ENCODE data around the gene LETM1. TPM values are rescaled to one million over a fixed set of nuclear protein-coding genes. Genes with fewer than 3 reads are reported as not detected.

LETM1 gene
- total and polyA plus RNA-seq, 4 donors = 6.8 to 25.6 (median 18.9) TPM

- Histone ChIP-seq H3K27ac (ENCODE audit: low read depth in 1 of 2, low read length in 2 of 2) (no peak overlapping the region), H3K9me3 (ENCODE audit: control insufficient read depth, low read length) (no peaks in the 10 kb centered on the region), H3K4me1 (ENCODE audit: control insufficient read depth in 1 of 2, insufficient read depth in 2 of 2, low read length in 2 of 2) (no peaks in the 10 kb centered on the region), H3K36me3 (ENCODE audit: control insufficient read depth in 1 of 2, insufficient read depth in 2 of 2, low read length in 1 of 2) (no peaks in the 10 kb centered on the region), H3K27me3 (ENCODE audit: control insufficient read depth in 1 of 2, insufficient read depth in 2 of 2, low read length in 1 of 2) (no peaks in the 10 kb centered on the region), H3K4me3 (ENCODE audit: low read length in 2 of 2) (peak overlapping the region; percentile 23 to 30)
- WGBS, 2 donors = 1% methylated on average over 82 to 101 of the region's 101 CpGs
- DNase-seq (no peak), ATAC-seq (ENCODE audit: low FRiP score) (no peak)
- intact Hi-C loops (cut with DNase I) = no loop called here
These were observed 61.8 kb downstream of the LETM1 start for GRCh38 chr4:1793940-1794808.

- Histone ChIP-seq H3K27me3 (ENCODE audit: control insufficient read depth in 1 of 2, insufficient read depth in 2 of 2, low read length in 1 of 2) (no peaks in the 10 kb centered on the region), H3K4me1 (ENCODE audit: control insufficient read depth in 1 of 2, insufficient read depth in 2 of 2, low read length in 2 of 2) (no peaks in the 10 kb centered on the region), H3K4me3 (ENCODE audit: low read length in 2 of 2) (peak overlapping the region; percentile 23 to 30), H3K36me3 (ENCODE audit: control insufficient read depth in 1 of 2, insufficient read depth in 2 of 2, low read length in 1 of 2) (no peaks in the 10 kb centered on the region), H3K27ac (ENCODE audit: low read depth in 1 of 2, low read length in 2 of 2) (no peak overlapping the region), H3K9me3 (ENCODE audit: control insufficient read depth, low read length) (no peaks in the 10 kb centered on the region)
- intact Hi-C loops (cut with DNase I) = no loop called here
- 0% methylated on average over 44 of the region's 44 CpGs; no CpG with 5 or more reads in 1 of the 2 donors for WGBS, 2 donors
- no peak for ATAC-seq (ENCODE audit: low FRiP score)
- peak in 1 of 2 donors; percentile 86 for DNase-seq
These were observed 62.5 kb downstream of the LETM1 start for GRCh38 chr4:1793496-1793840.

GRCh38 chr4:1792832-1793495 lies 63.0 kb downstream of the LETM1 start, which contains the start of gene FGFR3:
Gene FGFR3 (plus strand): TSS chr4:1793293. CDS start chr4:1793935, 642 bp downstream.
- intact Hi-C loops (cut with DNase I) = no loop called here
- H3K36me3 ChIP-seq (ENCODE audit: control insufficient read depth in 1 of 2, insufficient read depth in 2 of 2, low read length in 1 of 2) = no peaks in the 10 kb centered on the region
- H3K4me3 ChIP-seq (ENCODE audit: low read length in 2 of 2) = peak within 1 kb of the TSS; percentile 23 to 30
- WGBS, 2 donors = 4 to 5% methylated on average over 59 to 95 of the region's 95 CpGs
- ATAC-seq (ENCODE audit: low FRiP score) = no peak
- H3K27ac ChIP-seq (ENCODE audit: low read depth in 1 of 2, low read length in 2 of 2) = no peak within 1 kb of the TSS
- H3K4me1 ChIP-seq (ENCODE audit: control insufficient read depth in 1 of 2, insufficient read depth in 2 of 2, low read length in 2 of 2) = no peaks in the 10 kb centered on the region
- no peaks in the 10 kb centered on the region for H3K27me3 ChIP-seq (ENCODE audit: control insufficient read depth in 1 of 2, insufficient read depth in 2 of 2, low read length in 1 of 2)
- H3K9me3 ChIP-seq (ENCODE audit: control insufficient read depth, low read length) = no peaks in the 10 kb centered on the region
- no peak for DNase-seq

GRCh38 chr4:1792158-1792831 lies 63.7 kb downstream of the LETM1 start:
- Histone ChIP-seq H3K9me3 (ENCODE audit: control insufficient read depth, low read length) (no peaks in the 10 kb centered on the region), H3K4me3 (ENCODE audit: low read length in 2 of 2) (no peak overlapping the region), H3K36me3 (ENCODE audit: control insufficient read depth in 1 of 2, insufficient read depth in 2 of 2, low read length in 1 of 2) (no peaks in the 10 kb centered on the region), H3K4me1 (ENCODE audit: control insufficient read depth in 1 of 2, insufficient read depth in 2 of 2, low read length in 2 of 2) (no peaks in the 10 kb centered on the region), H3K27me3 (ENCODE audit: control insufficient read depth in 1 of 2, insufficient read depth in 2 of 2, low read length in 1 of 2) (no peaks in the 10 kb centered on the region), H3K27ac (ENCODE audit: low read depth in 1 of 2, low read length in 2 of 2) (no peak overlapping the region)
- intact Hi-C loops (cut with DNase I) = no loop called here
- DNase-seq = no peak
- ATAC-seq (ENCODE audit: low FRiP score) = no peak
- 70 to 73% methylated on average over 28 to 29 of the region's 29 CpGs for WGBS, 2 donors

- 95% methylated on average over 10 of the region's 10 CpGs for WGBS, 2 donors
- Histone ChIP-seq H3K27me3 (ENCODE audit: control insufficient read depth in 1 of 2, insufficient read depth in 2 of 2, low read length in 1 of 2) (no peaks in the 10 kb centered on the region), H3K27ac (ENCODE audit: low read depth in 1 of 2, low read length in 2 of 2) (no peak overlapping the region), H3K9me3 (ENCODE audit: control insufficient read depth, low read length) (no peaks in the 10 kb centered on the region), H3K4me3 (ENCODE audit: low read length in 2 of 2) (no peak overlapping the region), H3K4me1 (ENCODE audit: control insufficient read depth in 1 of 2, insufficient read depth in 2 of 2, low read length in 2 of 2) (no peaks in the 10 kb centered on the region), H3K36me3 (ENCODE audit: control insufficient read depth in 1 of 2, insufficient read depth in 2 of 2, low read length in 1 of 2) (no peaks in the 10 kb centered on the region)
- intact Hi-C loops (cut with DNase I) = no loop called here
- DNase-seq = no peak
- no peak for ATAC-seq (ENCODE audit: low FRiP score)
These were observed 66.0 kb downstream of the LETM1 start for GRCh38 chr4:1790005-1790404.

- DNase-seq (no peak), ATAC-seq (ENCODE audit: low FRiP score) (no peak)
- no peak overlapping the region for H3K4me3 ChIP-seq (ENCODE audit: low read length in 2 of 2)
- no peaks in the 10 kb centered on the region for H3K27me3 ChIP-seq (ENCODE audit: control insufficient read depth in 1 of 2, insufficient read depth in 2 of 2, low read length in 1 of 2)
- intact Hi-C loops (cut with DNase I) = no loop called here
- WGBS, 2 donors = 90 to 91% methylated on average over 16 to 21 of the region's 21 CpGs
- no peaks in the 10 kb centered on the region for H3K36me3 ChIP-seq (ENCODE audit: control insufficient read depth in 1 of 2, insufficient read depth in 2 of 2, low read length in 1 of 2)
- no peak overlapping the region for H3K27ac ChIP-seq (ENCODE audit: low read depth in 1 of 2, low read length in 2 of 2)
- H3K9me3 ChIP-seq (ENCODE audit: control insufficient read depth, low read length) = no peaks in the 10 kb centered on the region
- H3K4me1 ChIP-seq (ENCODE audit: control insufficient read depth in 1 of 2, insufficient read depth in 2 of 2, low read length in 2 of 2) = no peaks in the 10 kb centered on the region
These were observed 66.4 kb downstream of the LETM1 start for GRCh38 chr4:1789552-1789951.

- Histone ChIP-seq H3K27ac (ENCODE audit: low read depth in 1 of 2, low read length in 2 of 2) (no peak overlapping the region), H3K9me3 (ENCODE audit: control insufficient read depth, low read length) (no peaks in the 10 kb centered on the region), H3K36me3 (ENCODE audit: control insufficient read depth in 1 of 2, insufficient read depth in 2 of 2, low read length in 1 of 2) (no peaks in the 10 kb centered on the region), H3K4me3 (ENCODE audit: low read length in 2 of 2) (no peak overlapping the region), H3K27me3 (ENCODE audit: control insufficient read depth in 1 of 2, insufficient read depth in 2 of 2, low read length in 1 of 2) (no peaks in the 10 kb centered on the region), H3K4me1 (ENCODE audit: control insufficient read depth in 1 of 2, insufficient read depth in 2 of 2, low read length in 2 of 2) (no peaks in the 10 kb centered on the region)
- DNase-seq (no peak), ATAC-seq (ENCODE audit: low FRiP score) (no peak)
- intact Hi-C loops (cut with DNase I) = no loop called here
- 64 to 69% methylated on average over 13 of the region's 13 CpGs for WGBS, 2 donors
These were observed 67.5 kb downstream of the LETM1 start for GRCh38 chr4:1788254-1788973.

GRCh38 chr4:1787411-1788077 lies 68.4 kb downstream of the LETM1 start:
- DNase-seq (no peak), ATAC-seq (ENCODE audit: low FRiP score) (no peak)
- Histone ChIP-seq H3K4me3 (ENCODE audit: low read length in 2 of 2) (no peak overlapping the region), H3K27me3 (ENCODE audit: control insufficient read depth in 1 of 2, insufficient read depth in 2 of 2, low read length in 1 of 2) (no peaks in the 10 kb centered on the region), H3K9me3 (ENCODE audit: control insufficient read depth, low read length) (no peaks in the 10 kb centered on the region), H3K4me1 (ENCODE audit: control insufficient read depth in 1 of 2, insufficient read depth in 2 of 2, low read length in 2 of 2) (no peaks in the 10 kb centered on the region), H3K36me3 (ENCODE audit: control insufficient read depth in 1 of 2, insufficient read depth in 2 of 2, low read length in 1 of 2) (no peaks in the 10 kb centered on the region), H3K27ac (ENCODE audit: low read depth in 1 of 2, low read length in 2 of 2) (no peak overlapping the region)
- 40 to 42% methylated on average over 24 to 25 of the region's 25 CpGs for WGBS, 2 donors
- intact Hi-C loops (cut with DNase I) = no loop called here
